Vagina (tissue), 2 donors: ENCODE data around the gene MRPL12.

ENCODE experiments used
- CTCF ChIP-seq, 3 experiments: fragments of 450-650 bp in 2 of 3; fragments of 200-600 bp in 1 of 3; sonication (generic) in 1 of 3; IDR thresholded peaks; one replicate each; pipeline ENCODE4 v1.5.1; 2017 to 2019; ENCODE audit warnings: antibody characterized with exemption in 3 of 3, mild to moderate bottlenecking in 2 of 3, moderate library complexity in 2 of 3
- POLR2AphosphoS5 ChIP-seq, 2 donors: sonication (generic); formaldehyde crosslinking; IDR thresholded peaks; one replicate each; pipeline ENCODE4 v1.9.0; 2017; ENCODE audit warnings: antibody characterized with exemption in 2 of 2, mild to moderate bottlenecking in 2 of 2, low read depth in 1 of 2; ENCODE audit not compliant: insufficient read depth in 1 of 2

DNA sequence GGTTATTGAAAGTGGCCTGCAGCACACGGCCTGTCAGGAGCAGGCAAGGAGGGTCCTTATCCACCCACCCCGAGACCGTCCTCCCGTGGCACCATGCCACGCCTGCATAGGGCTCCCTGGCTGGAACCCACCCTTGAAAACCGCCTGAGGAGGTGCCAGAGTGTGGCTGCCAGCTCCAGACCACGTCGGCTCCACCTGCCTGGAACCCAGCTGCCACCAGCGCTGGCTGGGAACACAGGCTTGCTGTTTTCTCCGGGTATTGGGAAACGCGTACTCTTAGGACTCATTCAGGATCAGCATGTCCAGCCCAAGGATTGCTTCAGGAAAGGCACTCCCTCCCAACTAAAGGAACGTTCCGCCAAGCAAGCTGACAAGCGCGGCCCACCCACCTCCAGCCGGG is 26.3 kb upstream of the MRPL12 start:
- no peak for TF ChIP-seq CTCF (IDR thresholded peaks at IDR 0.05)
- no peak for TF ChIP-seq POLR2AphosphoS5 (IDR thresholded peaks at IDR 0.05; ENCODE audit: insufficient read depth in 1 of 2, low read depth in 1 of 2)
